OCI-M1 (cell line): ENCODE results near the gene CBFA2T2.
A peak's percentile ranks its signal among the peaks of the same experiment; 100 is the strongest.
"Not testable (repeated sequence)": the region's sequence is repeated elsewhere in the genome, so short reads cannot be mapped to it uniquely, and the experiment has no call there.

Experiments
- DNase-seq: peaks from one replicate; lab custom pipeline; 2025; lab: John Stamatoyannopoulos, UW

The CBFA2T2 gene

GRCh38 chr20:33490023-33490933 lies at the start of gene CBFA2T2:
TSS of gene CBFA2T2 (plus strand) at chr20:33490096. CDS start at chr20:33490268, 172 bp downstream.
- peak; percentile 66 for DNase-seq

- DNase-seq = not testable (repeated sequence)
These were observed 49.3 kb upstream of the CBFA2T2 start for GRCh38 chr20:33440562-33440961.

GRCh38 chr20:33441142-33441955 lies 48.5 kb upstream of the CBFA2T2 start:
- DNase-seq = peak; percentile 30

DNA sequence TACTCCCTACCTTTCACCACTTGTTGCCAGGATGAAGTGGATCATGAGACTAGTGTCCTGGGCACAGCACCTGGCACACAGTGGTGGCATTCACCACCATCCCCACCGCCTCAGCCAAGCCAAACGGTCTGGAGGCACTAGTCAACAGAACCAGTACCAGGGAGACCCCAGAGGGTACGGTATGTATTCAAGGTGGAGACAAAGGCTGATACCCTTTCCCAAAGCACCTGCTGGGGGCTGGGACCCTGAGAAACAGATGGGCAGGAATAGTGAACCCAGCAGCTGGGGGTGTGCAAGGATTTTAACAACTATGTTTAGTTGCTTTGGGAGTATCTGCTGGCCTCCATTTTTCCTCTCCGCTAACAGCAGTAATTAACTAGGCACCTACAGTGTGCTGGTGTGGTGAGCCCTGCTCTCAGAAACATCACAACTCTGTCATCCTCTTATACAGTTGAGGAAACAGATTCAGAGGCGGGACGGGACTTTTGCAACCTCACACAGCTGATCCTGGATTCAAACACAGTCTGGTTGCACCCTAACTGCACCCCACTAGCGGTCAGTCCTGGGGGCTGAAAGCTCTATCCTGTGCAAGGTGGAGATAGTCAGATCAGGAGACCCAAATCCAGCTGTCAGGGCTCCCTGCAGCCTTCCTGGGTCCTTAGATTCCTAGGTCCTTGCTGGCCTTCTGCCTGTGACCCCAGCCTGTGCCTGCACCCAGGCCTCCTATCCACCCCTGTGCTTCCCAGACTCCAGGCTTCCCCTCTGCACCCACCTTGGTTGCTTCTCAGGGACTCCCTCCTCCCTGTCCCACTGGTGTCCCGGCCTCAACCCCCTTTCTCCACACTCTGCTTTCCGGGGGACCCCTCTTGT lies 47.5 kb upstream of the CBFA2T2 start:
- no peak for DNase-seq

- no peak for DNase-seq
These were observed 46.8 kb upstream of the CBFA2T2 start for GRCh38 chr20:33443006-33443511.

DNA sequence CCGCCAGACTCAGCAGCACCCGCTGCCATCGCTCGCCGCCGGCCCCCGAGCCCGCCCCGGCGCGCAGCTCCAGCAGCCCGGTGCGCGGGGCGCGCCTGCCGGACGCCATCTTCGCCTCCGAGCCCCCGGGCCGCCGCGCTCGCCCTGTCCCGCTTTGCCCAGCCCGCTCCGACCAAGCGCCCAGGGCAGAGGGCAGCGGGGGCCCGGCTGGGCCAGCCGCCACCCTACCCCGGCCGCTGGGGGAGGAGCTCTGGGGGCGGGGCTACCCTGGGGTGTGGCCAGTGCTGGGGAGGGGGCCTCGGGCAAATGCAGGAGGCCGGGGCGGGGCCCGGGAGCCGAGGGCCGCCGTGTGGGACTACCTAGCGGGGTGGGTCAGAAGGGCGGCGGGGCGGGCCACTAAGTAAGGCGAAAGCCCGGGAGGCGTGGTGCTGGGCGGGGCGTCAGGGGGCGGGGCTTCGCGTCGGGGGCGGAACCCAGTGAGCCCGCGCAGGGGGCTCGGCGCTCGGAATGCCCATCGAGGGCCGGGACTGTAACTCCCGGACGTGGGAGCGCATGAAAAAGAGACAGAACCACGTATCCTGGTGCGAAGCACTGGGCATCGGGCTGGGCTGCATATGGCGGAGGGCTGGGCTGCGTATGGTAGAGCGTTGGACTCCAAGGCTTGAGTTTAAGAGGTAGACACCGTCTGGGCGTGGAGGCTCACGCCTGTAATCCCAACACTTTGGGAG lies 46.2 kb upstream of the CBFA2T2 start, which contains the start of gene SNTA1:
Gene SNTA1, minus strand, starts transcription at position 252 of the 728 bp plus-strand sequence. Its CDS starts 143 bp downstream, at position 109.
- peak; percentile 85 for DNase-seq

GRCh38 chr20:33444797-33445560 lies 44.9 kb upstream of the CBFA2T2 start:
- peak; percentile 57 for DNase-seq

GRCh38 chr20:33445881-33446625 lies 43.8 kb upstream of the CBFA2T2 start:
- no peak for DNase-seq

- DNase-seq = peak; percentile 11
These were observed 39.0 kb upstream of the CBFA2T2 start for GRCh38 chr20:33450867-33451266.

DNA sequence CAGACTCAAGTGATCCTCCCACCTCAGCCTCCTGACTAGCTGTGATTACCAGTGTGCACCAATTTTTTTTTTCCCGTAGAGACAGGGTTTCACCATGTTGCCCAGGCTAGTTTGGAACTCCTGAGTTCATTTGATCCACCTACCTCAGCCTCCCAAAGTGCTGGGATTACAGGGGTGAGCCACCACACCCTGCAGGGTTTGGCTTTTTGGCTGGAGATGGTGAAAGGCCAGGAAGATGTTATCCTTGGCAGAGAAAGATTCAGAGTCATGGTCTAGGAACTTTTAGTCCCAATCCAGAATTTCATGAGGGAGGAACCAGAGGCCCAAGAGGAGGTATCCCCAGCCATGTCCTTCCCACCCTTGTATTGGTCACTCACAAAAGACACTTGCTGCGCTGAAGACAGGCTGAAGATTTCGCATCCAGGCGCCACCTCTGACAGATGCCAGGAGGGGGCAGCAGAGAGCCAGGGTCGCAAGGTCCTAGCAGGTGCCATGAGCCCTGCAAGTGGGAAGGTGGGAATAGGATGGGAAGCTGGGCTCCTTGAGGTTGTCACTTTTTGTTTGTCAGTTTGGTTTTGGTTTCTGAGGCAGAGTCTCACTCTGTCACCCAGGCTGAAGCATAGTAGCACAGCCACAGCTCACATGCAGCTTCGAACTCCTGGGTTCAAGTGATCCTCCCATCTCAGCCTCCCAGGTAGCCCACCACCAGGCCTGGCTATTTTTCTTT lies 32.8 kb upstream of the CBFA2T2 start:
- peak; percentile 84 for DNase-seq

DNA sequence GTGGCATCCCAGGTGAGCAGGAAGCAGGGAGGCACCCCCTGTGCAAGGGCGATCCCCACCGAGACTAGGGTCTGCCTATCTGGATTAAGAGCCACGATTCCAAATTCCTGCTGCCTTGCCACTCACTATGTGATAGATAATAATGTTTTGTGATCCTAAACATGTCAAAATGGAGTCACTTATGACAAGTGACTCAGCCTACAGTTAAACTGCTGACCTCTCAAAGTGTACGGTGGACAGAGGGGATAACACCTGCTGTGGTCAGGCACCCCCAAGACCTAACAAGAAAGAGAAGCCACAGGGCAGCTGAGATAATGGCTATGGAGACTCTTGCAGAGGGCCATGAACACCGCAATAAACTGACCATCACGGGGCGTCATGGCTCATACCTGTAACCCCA lies 30.3 kb upstream of the CBFA2T2 start:
- DNase-seq = no peak

GRCh38 chr20:33460711-33461110 lies 29.2 kb upstream of the CBFA2T2 start:
- no peak for DNase-seq

- DNase-seq = no peak
These were observed 26.4 kb upstream of the CBFA2T2 start for GRCh38 chr20:33463332-33464101.

DNA sequence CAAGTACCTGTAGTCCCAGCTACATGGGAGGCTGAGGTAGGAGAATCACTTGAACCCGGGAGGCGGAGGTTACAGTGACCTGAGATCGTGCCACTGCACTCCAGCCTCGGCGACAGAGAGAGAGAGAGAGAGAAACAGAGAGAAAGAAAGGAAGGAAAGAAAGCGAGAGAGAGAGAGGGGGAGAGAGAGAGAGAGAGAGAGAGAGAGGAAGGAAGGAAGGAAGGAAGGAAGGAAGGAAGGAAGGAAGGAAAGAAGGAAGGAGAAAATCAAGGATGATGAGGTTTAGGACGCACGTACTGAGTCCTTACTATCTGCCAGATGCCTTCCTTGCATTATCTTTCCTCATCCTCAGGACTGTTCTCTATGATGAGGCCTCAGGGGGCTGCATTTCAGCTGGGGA lies 25.1 kb upstream of the CBFA2T2 start:
- not testable (repeated sequence) for DNase-seq

DNA sequence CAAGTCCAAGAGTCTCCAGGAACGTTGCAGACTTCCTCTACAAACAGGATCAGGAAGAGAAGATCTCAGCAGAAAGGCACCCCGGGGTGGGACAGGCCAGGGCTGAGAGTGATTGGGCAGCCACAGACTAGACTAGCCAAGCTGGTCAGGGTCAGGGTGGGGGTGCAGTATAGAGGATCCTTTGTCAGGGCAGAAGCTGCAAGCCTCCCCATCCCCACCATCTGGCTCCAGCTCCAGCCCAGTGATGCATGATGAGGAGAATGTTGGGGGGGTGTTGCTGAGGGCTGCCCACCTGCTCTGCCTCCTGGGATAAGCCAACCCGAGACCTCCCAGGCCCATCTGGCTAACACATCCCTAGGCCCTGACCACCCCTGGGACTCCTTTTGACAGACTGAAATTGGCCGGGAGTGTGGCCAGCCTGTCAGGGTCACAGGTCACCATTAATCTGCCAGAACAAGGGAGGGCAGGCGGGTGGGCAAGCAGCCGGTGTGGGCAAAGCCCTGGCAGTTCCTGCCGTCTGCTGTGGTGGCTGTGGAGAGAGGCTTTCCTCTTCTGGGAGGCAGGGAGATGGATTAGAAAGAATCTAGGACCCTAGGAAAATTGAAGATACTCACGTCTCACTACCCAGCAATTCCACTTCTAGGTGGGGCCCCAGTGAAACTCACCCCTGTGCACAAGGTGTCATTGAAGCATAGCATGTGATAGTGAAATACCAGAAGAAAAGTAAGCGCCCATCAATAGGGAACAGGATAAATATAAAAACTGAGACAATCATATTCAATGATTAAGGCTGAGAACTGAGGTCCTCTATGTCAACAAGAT lies 24.2 kb upstream of the CBFA2T2 start:
- no peak for DNase-seq

DNA sequence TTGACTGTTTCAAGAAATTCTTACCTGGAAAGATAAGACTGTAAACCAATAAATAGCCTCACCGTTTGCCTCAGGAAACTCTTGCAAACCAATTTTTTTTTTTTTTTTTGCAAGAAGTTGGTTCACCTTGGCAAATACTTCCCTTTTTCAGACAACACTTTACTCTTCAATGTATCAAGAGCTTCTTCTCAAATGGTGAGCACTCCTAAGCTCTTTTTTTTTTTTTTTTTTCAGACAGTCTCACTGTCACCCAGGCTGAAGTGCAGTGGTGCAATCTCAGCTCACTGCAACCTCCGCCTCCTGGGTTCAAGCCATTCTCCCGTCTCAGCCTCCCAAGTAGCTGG lies 23.6 kb upstream of the CBFA2T2 start:
- DNase-seq = peak; percentile 7

- no peak for DNase-seq
These were observed 19.4 kb upstream of the CBFA2T2 start for GRCh38 chr20:33470457-33470856.
